ENCODE measurements around the gene MCAM.

GRCh38 chr11:119363081-119363850 is 46.3 kb upstream of the MCAM start:
- TF ChIP-seq POLR2A (IDR thresholded peaks at IDR 0.05), result no peak
- TF ChIP-seq CTCF (IDR thresholded peaks at IDR 0.05), result no peak
- TF ChIP-seq POLR2AphosphoS5 (IDR thresholded peaks at IDR 0.05), result no peak
- TF ChIP-seq EP300 (IDR thresholded peaks at IDR 0.05), result no peak
